Activated T-cell treated with anti-CD3 and anti-CD28 coated beads for 4 hours (primary cell): ENCODE results near the gene TMOD1.
"Not testable (repeated sequence)": the region's sequence is repeated elsewhere in the genome, so short reads cannot be mapped to it uniquely, and the experiment has no call there.

Source experiments
- DNase-seq: peaks from one replicate; pipeline ENCODE4 v3.0.0-alpha.2; 2020

The TMOD1 gene

GRCh38 chr9:97571664-97572063 is 70.2 kb downstream of the TMOD1 start:
- DNase-seq: no peak

GRCh38 chr9:97572196-97572891 is 70.9 kb downstream of the TMOD1 start:
- DNase-seq: no peak

GRCh38 chr9:97572892-97573365 is 71.5 kb downstream of the TMOD1 start:
- no peak for DNase-seq

GRCh38 chr9:97573482-97574073 is 72.1 kb downstream of the TMOD1 start:
- DNase-seq: no peak

- DNase-seq: not testable (repeated sequence)
Observed at GRCh38 chr9:97574101-97574571, 72.7 kb downstream of the TMOD1 start.

GRCh38 chr9:97574921-97575672 is 73.6 kb downstream of the TMOD1 start:
- not testable (repeated sequence) for DNase-seq

- no peak for DNase-seq
Observed at GRCh38 chr9:97575673-97576200, 74.3 kb downstream of the TMOD1 start.

GRCh38 chr9:97577051-97577450 is 75.6 kb downstream of the TMOD1 start:
- DNase-seq: no peak

GRCh38 chr9:97578846-97579245 is 77.4 kb downstream of the TMOD1 start:
- no peak for DNase-seq

GRCh38 chr9:97579914-97580313 is 78.4 kb downstream of the TMOD1 start:
- no peak for DNase-seq

- not testable (repeated sequence) for DNase-seq
Observed at GRCh38 chr9:97581590-97581989, 80.1 kb downstream of the TMOD1 start.

GRCh38 chr9:97584778-97585177 is 83.3 kb downstream of the TMOD1 start:
- not testable (repeated sequence) for DNase-seq

GRCh38 chr9:97586909-97587308 is 85.4 kb downstream of the TMOD1 start:
- not testable (repeated sequence) for DNase-seq

GRCh38 chr9:97591535-97591934 is 90.1 kb downstream of the TMOD1 start:
- no peak for DNase-seq

GRCh38 chr9:97592126-97592525 is 90.7 kb downstream of the TMOD1 start:
- DNase-seq: no peak

- no peak for DNase-seq
Observed at GRCh38 chr9:97593960-97594359, 92.5 kb downstream of the TMOD1 start.

GRCh38 chr9:97594381-97594921 is 93.0 kb downstream of the TMOD1 start:
- DNase-seq: no peak

- no peak for DNase-seq
Observed at GRCh38 chr9:97596906-97597305, 95.4 kb downstream of the TMOD1 start.

GRCh38 chr9:97598461-97599288 is 97.2 kb downstream of the TMOD1 start:
- DNase-seq: peak; percentile 57

- no peak for DNase-seq
Observed at GRCh38 chr9:97599314-97599846, 97.9 kb downstream of the TMOD1 start.

- DNase-seq: no peak
Observed at GRCh38 chr9:97600531-97601227, 99.2 kb downstream of the TMOD1 start.
